GM12875 (cell line): ENCODE measurements around the gene LRP2.
"Not testable (repeated sequence)": the region's sequence is repeated elsewhere in the genome, so short reads cannot be mapped to it uniquely, and the experiment has no call there.

Experiments
- H3K4me3 ChIP-seq: one replicate; pipeline ENCODE4 v1.5.1; 2011; ENCODE audit warnings: low read depth, low read length, control low read depth
- CTCF ChIP-seq: IDR thresholded peaks from 2 replicates; pipeline ENCODE4 v1.5.1; 2011; ENCODE audit warnings: low read depth, mild to moderate bottlenecking, control low read depth, inconsistent platforms, low read length, moderate library complexity, borderline replicate concordance; ENCODE audit not compliant: insufficient read depth

The LRP2 gene

GRCh38 chr2:169362118-169362893 lies at the start of gene LRP2:
Gene LRP2, minus strand, starts transcription at chr2:169362534. Its CDS starts 135 bp downstream, at chr2:169362399.
- TF ChIP-seq CTCF, result no peak
- H3K4me3 ChIP-seq, result no peak within 1 kb of the TSS

GRCh38 chr2:169406891-169407290 lies 44.6 kb upstream of the LRP2 start:
- no peak overlapping the region for H3K4me3 ChIP-seq
- TF ChIP-seq CTCF, result no peak

GRCh38 chr2:169399491-169399890 lies 37.2 kb upstream of the LRP2 start:
- H3K4me3 ChIP-seq, result not testable (repeated sequence)

GRCh38 chr2:169397697-169398096 lies 35.4 kb upstream of the LRP2 start:
- TF ChIP-seq CTCF, result peak; percentile 15; the same call in 1 of the 2 replicates
- no peak overlapping the region for H3K4me3 ChIP-seq

- no peak overlapping the region for H3K4me3 ChIP-seq
- TF ChIP-seq CTCF, result no peak
Observed at GRCh38 chr2:169395821-169396374, 33.6 kb upstream of the LRP2 start.

GRCh38 chr2:169393068-169393590 lies 30.8 kb upstream of the LRP2 start:
- no peak for TF ChIP-seq CTCF
- no peak overlapping the region for H3K4me3 ChIP-seq

GRCh38 chr2:169391236-169391635 lies 28.9 kb upstream of the LRP2 start:
- no peak for TF ChIP-seq CTCF

More at GRCh38 chr2:169391236-169391635, 28.9 kb upstream of the LRP2 start:
- no peak overlapping the region for H3K4me3 ChIP-seq
